SK-N-SH treated with all-trans-retinoic acid at 6 μM for 48 hours (cell line): ENCODE measurements around the gene TCP11L2.

Experiments used
- ATAC-seq: fragments of 200-7000 bp; cut with Tn5 transposase; 3 replicates; pipeline ENCODE4 v1.9.1; 2020; ENCODE audit warnings: mild to moderate bottlenecking, moderate library complexity
- BACH2 ChIP-seq: fragments of 250-450 bp; sonication (Bioruptor Pico); IDR thresholded peaks from 2 replicates; pipeline ENCODE4 v1.9.0; 2021; ENCODE audit warnings: mild to moderate bottlenecking, borderline replicate concordance
- CSDC2 ChIP-seq: fragments of 250-450 bp; sonication (Bioruptor Pico); IDR thresholded peaks from 2 replicates; pipeline ENCODE4 v1.5.0; 2020; ENCODE audit warnings: mild to moderate bottlenecking, moderate library complexity
- CSRNP3 ChIP-seq: fragments of 250-450 bp; sonication (Bioruptor Pico); IDR thresholded peaks from 2 replicates; pipeline ENCODE4 v1.5.1; 2021; ENCODE audit warnings: mild to moderate bottlenecking, moderate library complexity
- ESRRG ChIP-seq: fragments of 250-450 bp; sonication (Bioruptor Pico); IDR thresholded peaks from 2 replicates; pipeline ENCODE4 v1.6.1; 2021; ENCODE audit warnings: mild to moderate bottlenecking
- GLIS3 ChIP-seq: fragments of 250-450 bp; sonication (Bioruptor Pico); IDR thresholded peaks from 2 replicates; pipeline ENCODE4 v1.5.0; 2020; ENCODE audit warnings: mild to moderate bottlenecking, moderate library complexity
- ISL1 ChIP-seq: fragments of 250-450 bp; sonication (Bioruptor Pico); IDR thresholded peaks from 2 replicates; pipeline ENCODE4 v2.1.2; 2022; ENCODE audit warnings: mild to moderate bottlenecking, moderate library complexity
- OSR1 ChIP-seq: fragments of 250-450 bp; sonication (Bioruptor Pico); IDR thresholded peaks from 2 replicates; pipeline ENCODE4 v1.8.0; 2022; ENCODE audit warnings: moderate library complexity, mild to moderate bottlenecking, inconsistent platforms
- PATZ1 ChIP-seq: fragments of 250-450 bp; sonication (Bioruptor Pico); IDR thresholded peaks from 2 replicates; pipeline ENCODE4 v1.8.0; 2020; ENCODE audit warnings: mild to moderate bottlenecking, moderate library complexity, borderline replicate concordance
- POU6F1 ChIP-seq: fragments of 250-450 bp; sonication (Bioruptor Pico); IDR thresholded peaks from 2 replicates; pipeline ENCODE4 v1.8.0; 2021; ENCODE audit warnings: low read depth, mild to moderate bottlenecking, moderate library complexity, borderline replicate concordance
- PPARA ChIP-seq: fragments of 250-450 bp; sonication (Bioruptor Pico); IDR thresholded peaks from 2 replicates; pipeline ENCODE4 v1.5.0; 2020; ENCODE audit warnings: mild to moderate bottlenecking, borderline replicate concordance
- RARB ChIP-seq: fragments of 250-450 bp; sonication (Bioruptor Pico); IDR thresholded peaks from 2 replicates; pipeline ENCODE4 v1.8.0; 2021; ENCODE audit warnings: mild to moderate bottlenecking, moderate library complexity
- SNAI2 ChIP-seq: fragments of 250-450 bp; sonication (Bioruptor Pico); IDR thresholded peaks from 2 replicates; pipeline ENCODE4 v1.5.0; 2020; ENCODE audit warnings: mild to moderate bottlenecking, moderate library complexity
- TCF4 ChIP-seq: fragments of 250-450 bp; sonication (Bioruptor Pico); IDR thresholded peaks from 2 replicates; pipeline ENCODE4 v1.8.0; 2021; ENCODE audit warnings: mild to moderate bottlenecking, moderate library complexity, borderline replicate concordance
- TSHZ2 ChIP-seq: fragments of 250-450 bp; sonication (Bioruptor Pico); IDR thresholded peaks from 2 replicates; pipeline ENCODE4 v1.5.0; 2020; ENCODE audit warnings: mild to moderate bottlenecking, moderate library complexity
- ZC3H10 ChIP-seq: fragments of 250-450 bp; sonication (Bioruptor Pico); IDR thresholded peaks from 2 replicates; pipeline ENCODE4 v1.5.1; 2021; ENCODE audit warnings: mild to moderate bottlenecking, moderate library complexity
- ZFP3 ChIP-seq: fragments of 250-450 bp; sonication (Bioruptor Pico); IDR thresholded peaks from 2 replicates; pipeline ENCODE4 v1.5.0; 2020; ENCODE audit warnings: mild to moderate bottlenecking, moderate library complexity
- ZFP30 ChIP-seq: fragments of 450-650 bp; formaldehyde crosslinking; IDR thresholded peaks from 2 replicates; pipeline ENCODE4 v1.5.0; 2022; ENCODE audit warnings: mild to moderate bottlenecking, moderate library complexity
- ZNF565 ChIP-seq: fragments of 450-650 bp; formaldehyde crosslinking; conservative IDR thresholded peaks from 2 replicates; pipeline ENCODE4 v1.5.0; 2020; ENCODE audit warnings: low read depth, mild to moderate bottlenecking, moderate library complexity
- ZNF70 ChIP-seq: fragments of 450-650 bp; formaldehyde crosslinking; IDR thresholded peaks from 2 replicates; pipeline ENCODE4 v1.5.0; 2020; ENCODE audit warnings: mild to moderate bottlenecking, moderate library complexity
- ZNF8 ChIP-seq: fragments of 450-650 bp; formaldehyde crosslinking; IDR thresholded peaks from 2 replicates; pipeline ENCODE4 v1.5.0; 2020; ENCODE audit warnings: mild to moderate bottlenecking, moderate library complexity

The TCP11L2 gene

GRCh38 chr12:106291342-106291741 lies 11.2 kb upstream of the TCP11L2 start:
- no peak for ATAC-seq
- TF ChIP-seq PATZ1 (CRISPR knock-in tag) (no peak), POU6F1 (no peak), ESRRG (CRISPR knock-in tag) (no peak), CSRNP3 (CRISPR knock-in tag) (no peak), ZFP3 (CRISPR knock-in tag) (no peak)

- ATAC-seq: no peak
- TF ChIP-seq ZNF8 (CRISPR knock-in tag) (no peak), ZNF70 (CRISPR knock-in tag) (no peak), CSDC2 (no peak), ZFP30 (CRISPR knock-in tag) (no peak), ISL1 (CRISPR knock-in tag) (no peak), ZFP3 (CRISPR knock-in tag) (no peak), GLIS3 (CRISPR knock-in tag) (no peak), CSRNP3 (CRISPR knock-in tag) (no peak)
Measured at GRCh38 chr12:106292339-106292738, 10.2 kb upstream of the TCP11L2 start.

GRCh38 chr12:106296179-106296877 lies 6.2 kb upstream of the TCP11L2 start:
- ATAC-seq: peak; percentile 94
- TF ChIP-seq OSR1 (CRISPR knock-in tag) (no peak), PPARA (CRISPR knock-in tag) (no peak), ZC3H10 (no peak), CSDC2 (no peak)

GRCh38 chr12:106297075-106297474 lies 5.5 kb upstream of the TCP11L2 start:
- no peak for ATAC-seq

GRCh38 chr12:106297681-106298080 lies 4.9 kb upstream of the TCP11L2 start:
- ATAC-seq: no peak
- no peak for TF ChIP-seq TCF4 (CRISPR knock-in tag)
- no peak for TF ChIP-seq SNAI2 (CRISPR knock-in tag)
- TF ChIP-seq ISL1 (CRISPR knock-in tag): no peak

More at GRCh38 chr12:106297075-106297474, 5.5 kb upstream of the TCP11L2 start:
- TF ChIP-seq PPARA (CRISPR knock-in tag) (no peak), ESRRG (CRISPR knock-in tag) (no peak)

- ATAC-seq: no peak
- TF ChIP-seq RARB (CRISPR knock-in tag) (no peak), BACH2 (CRISPR knock-in tag) (no peak), SNAI2 (CRISPR knock-in tag) (no peak), OSR1 (CRISPR knock-in tag) (no peak), ISL1 (CRISPR knock-in tag) (no peak), ZFP30 (CRISPR knock-in tag) (no peak), TSHZ2 (CRISPR knock-in tag) (no peak), ZNF565 (no peak), TCF4 (CRISPR knock-in tag) (no peak), POU6F1 (no peak), ZNF70 (CRISPR knock-in tag) (no peak)
Measured at GRCh38 chr12:106299202-106299774, 3.2 kb upstream of the TCP11L2 start.
